Measurements from ENCODE around the gene ZC3H18. TPM values are rescaled to one million over a fixed set of nuclear protein-coding genes. Genes with fewer than 3 reads are reported as not detected.

Gene ZC3H18
- total RNA-seq, 1 experiment from 2014 or later = 76.4 TPM

DNA sequence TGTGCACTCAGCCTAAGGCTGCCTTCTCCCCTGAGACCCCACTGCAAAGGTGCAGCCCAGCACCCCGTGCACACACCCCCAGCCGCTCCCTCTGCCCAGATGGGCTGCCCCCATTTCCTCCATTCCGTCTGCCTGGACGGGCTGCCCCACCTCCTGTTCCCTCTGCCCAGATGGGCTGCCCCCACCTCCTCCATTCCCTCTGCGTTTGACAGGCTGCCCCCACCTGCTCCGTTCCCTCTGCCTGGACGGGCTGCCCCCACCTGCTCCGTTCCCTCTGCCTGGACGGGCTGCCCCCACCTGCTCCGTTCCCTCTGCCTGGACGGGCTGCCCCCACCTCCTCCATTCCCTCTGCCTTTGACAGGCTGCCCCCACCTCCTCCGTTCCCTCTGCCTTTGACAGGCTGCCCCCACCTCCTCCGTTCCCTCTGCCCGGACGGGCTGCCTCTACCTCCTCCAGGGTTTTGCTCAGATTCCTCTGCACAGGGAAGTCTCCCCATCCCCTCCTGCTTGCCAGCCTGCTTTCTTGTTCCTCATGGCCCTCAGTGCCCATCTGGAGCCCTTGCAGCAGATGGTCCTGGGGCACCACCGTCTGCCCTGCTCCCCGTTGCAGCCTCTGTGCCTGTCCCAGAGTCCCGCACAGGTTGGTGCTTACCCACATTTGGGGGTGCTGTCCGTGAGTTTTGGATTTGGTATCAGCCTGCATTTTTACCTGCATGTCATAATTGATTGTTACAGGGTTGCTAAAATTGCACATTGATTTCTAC is 44.8 kb downstream of the ZC3H18 start:
- Histone ChIP-seq H3K4me2 (no peak overlapping the region), H3K27ac (no peak overlapping the region), H3K79me2 (ENCODE audit: low read depth) (no peaks in the 10 kb centered on the region), H3K4me1 (replicated peaks; ENCODE audit: insufficient read depth) (no peaks in the 10 kb centered on the region), H3F3A (ENCODE audit: insufficient read depth, low read depth) (no peaks in the 10 kb centered on the region), H3K9me3 (ENCODE audit: insufficient read depth, low read depth) (no peaks in the 10 kb centered on the region), H4K20me1 (ENCODE audit: insufficient read depth) (peaks cover 23% of the 10 kb centered on the region), H3K36me3 (ENCODE audit: low read depth) (no peaks in the 10 kb centered on the region; the same call in 1 of the 2 replicates), H3K27me3 (ENCODE audit: insufficient read depth, low read depth) (no peaks in the 10 kb centered on the region), H3K9me2 (ENCODE audit: insufficient read depth) (no peaks in the 10 kb centered on the region), H2AFZ (no peak overlapping the region), H3K4me3 (no peak overlapping the region)
- peak in 1 of 2 experiments; percentile 11 for DNase-seq
- POLR2A ChIA-PET (ENCODE audit: unreplicated experiment) = no interaction called here
- CTCF ChIA-PET = no interaction called here
- intact Hi-C loops (cut with micrococcal nuclease; ENCODE audit: unreplicated experiment) = no loop called here
- TF ChIP-seq EZH2 (IDR thresholded peaks at IDR 0.05; ENCODE audit: low read depth) = no peak
- TF ChIP-seq, protein P1, sequence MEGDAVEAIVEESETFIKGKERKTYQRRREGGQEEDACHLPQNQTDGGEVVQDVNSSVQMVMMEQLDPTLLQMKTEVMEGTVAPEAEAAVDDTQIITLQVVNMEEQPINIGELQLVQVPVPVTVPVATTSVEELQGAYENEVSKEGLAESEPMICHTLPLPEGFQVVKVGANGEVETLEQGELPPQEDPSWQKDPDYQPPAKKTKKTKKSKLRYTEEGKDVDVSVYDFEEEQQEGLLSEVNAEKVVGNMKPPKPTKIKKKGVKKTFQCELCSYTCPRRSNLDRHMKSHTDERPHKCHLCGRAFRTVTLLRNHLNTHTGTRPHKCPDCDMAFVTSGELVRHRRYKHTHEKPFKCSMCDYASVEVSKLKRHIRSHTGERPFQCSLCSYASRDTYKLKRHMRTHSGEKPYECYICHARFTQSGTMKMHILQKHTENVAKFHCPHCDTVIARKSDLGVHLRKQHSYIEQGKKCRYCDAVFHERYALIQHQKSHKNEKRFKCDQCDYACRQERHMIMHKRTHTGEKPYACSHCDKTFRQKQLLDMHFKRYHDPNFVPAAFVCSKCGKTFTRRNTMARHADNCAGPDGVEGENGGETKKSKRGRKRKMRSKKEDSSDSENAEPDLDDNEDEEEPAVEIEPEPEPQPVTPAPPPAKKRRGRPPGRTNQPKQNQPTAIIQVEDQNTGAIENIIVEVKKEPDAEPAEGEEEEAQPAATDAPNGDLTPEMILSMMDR (conservative IDR thresholded peaks at IDR 0.05) = no peak
- no TSS peak for BruUV-seq (replicated peaks)

DNA sequence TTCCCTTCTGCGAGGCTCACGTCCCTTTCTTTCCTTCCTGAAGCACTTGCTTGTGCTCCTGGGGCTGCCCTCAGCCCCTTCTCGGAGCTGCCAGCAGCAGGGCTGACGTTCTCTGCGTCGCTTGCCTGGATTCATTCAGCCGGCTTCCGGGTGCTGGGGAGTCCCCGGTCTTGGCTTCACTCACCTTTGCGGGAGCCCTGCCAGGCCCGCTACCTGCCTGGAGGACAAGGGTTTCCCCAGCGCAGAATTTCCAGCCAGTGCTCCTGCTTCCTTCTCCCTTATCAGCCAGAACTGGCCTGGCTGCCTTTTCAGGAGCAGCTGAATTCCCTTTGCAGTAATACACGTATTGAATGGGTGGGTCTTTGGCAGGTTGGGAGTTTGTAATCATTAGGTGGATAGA is 46.1 kb downstream of the ZC3H18 start:
- DNase-seq = peak in 1 of 2 experiments; percentile 15
- no TSS peak for BruUV-seq (replicated peaks)
- H4K20me1 ChIP-seq (ENCODE audit: insufficient read depth) = peaks cover 16% of the 10 kb centered on the region
- no peaks in the 10 kb centered on the region for H3K4me1 ChIP-seq (replicated peaks; ENCODE audit: insufficient read depth)
- POLR2A ChIA-PET (ENCODE audit: unreplicated experiment) = no interaction called here
- no peaks in the 10 kb centered on the region for H3F3A ChIP-seq (ENCODE audit: insufficient read depth, low read depth)
- CTCF ChIA-PET = no interaction called here
- H2AFZ ChIP-seq = no peak overlapping the region
- H3K27ac ChIP-seq = no peak overlapping the region
- no peak overlapping the region for H3K4me2 ChIP-seq
- no peaks in the 10 kb centered on the region for H3K9me3 ChIP-seq (ENCODE audit: insufficient read depth, low read depth)
- H3K4me3 ChIP-seq = no peak overlapping the region
- no peaks in the 10 kb centered on the region for H3K79me2 ChIP-seq (ENCODE audit: low read depth)
- H3K36me3 ChIP-seq (ENCODE audit: low read depth) = no peaks in the 10 kb centered on the region
- intact Hi-C loops (cut with micrococcal nuclease; ENCODE audit: unreplicated experiment) = no loop called here
- H3K27me3 ChIP-seq (ENCODE audit: insufficient read depth, low read depth) = no peaks in the 10 kb centered on the region
- no peak for TF ChIP-seq EZH2 (IDR thresholded peaks at IDR 0.05; ENCODE audit: low read depth)
- TF ChIP-seq, protein P1 (conservative IDR thresholded peaks at IDR 0.05) = no peak
- H3K9me2 ChIP-seq (ENCODE audit: insufficient read depth) = no peaks in the 10 kb centered on the region

DNA sequence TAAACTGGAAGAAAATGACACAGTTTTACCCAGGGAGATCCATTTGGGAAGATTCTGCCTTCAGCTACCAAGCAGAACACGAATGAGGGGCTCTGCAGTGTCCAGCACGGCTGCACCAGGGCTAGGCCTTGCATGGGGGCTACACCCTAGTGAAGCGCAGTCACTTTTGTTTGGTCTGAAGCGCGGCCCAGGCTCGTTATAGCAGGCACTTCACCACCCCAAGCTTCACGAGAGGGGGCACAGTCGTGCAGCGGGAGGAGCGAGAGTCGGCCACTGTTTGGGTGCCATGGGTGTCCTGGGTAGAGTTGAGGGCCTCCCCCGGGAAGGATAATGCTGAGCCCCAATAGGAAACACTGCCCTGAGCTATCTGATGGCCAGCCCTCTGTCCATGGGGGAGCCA is 46.5 kb downstream of the ZC3H18 start:
- CTCF ChIA-PET = no interaction called here
- H3K9me3 ChIP-seq (ENCODE audit: insufficient read depth, low read depth) = no peaks in the 10 kb centered on the region
- POLR2A ChIA-PET (ENCODE audit: unreplicated experiment) = interaction anchor here (0.6 kb wide), 1 partner anchor 54 kb away, joined by 3 read pairs; no protein-coding TSS in a partner anchor

More for the DNA sequence above, 46.5 kb downstream of the ZC3H18 start:
- Histone ChIP-seq H3K27me3 (ENCODE audit: insufficient read depth, low read depth) (no peaks in the 10 kb centered on the region), H3K4me1 (replicated peaks; ENCODE audit: insufficient read depth) (no peaks in the 10 kb centered on the region), H3K36me3 (ENCODE audit: low read depth) (no peaks in the 10 kb centered on the region), H3K9me2 (ENCODE audit: insufficient read depth) (no peaks in the 10 kb centered on the region), H2AFZ (no peak overlapping the region), H4K20me1 (ENCODE audit: insufficient read depth) (peaks cover 16% of the 10 kb centered on the region), H3K4me3 (no peak overlapping the region), H3K4me2 (no peak overlapping the region), H3K79me2 (ENCODE audit: low read depth) (no peaks in the 10 kb centered on the region), H3K27ac (no peak overlapping the region), H3F3A (ENCODE audit: insufficient read depth, low read depth) (no peaks in the 10 kb centered on the region)
- TF ChIP-seq, protein P1 (conservative IDR thresholded peaks at IDR 0.05) = no peak
- no TSS peak for BruUV-seq (replicated peaks)
- intact Hi-C loops (cut with micrococcal nuclease; ENCODE audit: unreplicated experiment) = no loop called here
- DNase-seq = no peak
